GM19463 (cell line): ENCODE data around the gene CFAP221.

Experiments
- ATAC-seq: cut with Tn5 transposase; IDR thresholded peaks from one replicate; pipeline ENCODE4 v1.9.1; 2021; ENCODE audit warnings: mild to moderate bottlenecking, moderate library complexity; ENCODE audit not compliant: unreplicated experiment

Gene CFAP221

DNA sequence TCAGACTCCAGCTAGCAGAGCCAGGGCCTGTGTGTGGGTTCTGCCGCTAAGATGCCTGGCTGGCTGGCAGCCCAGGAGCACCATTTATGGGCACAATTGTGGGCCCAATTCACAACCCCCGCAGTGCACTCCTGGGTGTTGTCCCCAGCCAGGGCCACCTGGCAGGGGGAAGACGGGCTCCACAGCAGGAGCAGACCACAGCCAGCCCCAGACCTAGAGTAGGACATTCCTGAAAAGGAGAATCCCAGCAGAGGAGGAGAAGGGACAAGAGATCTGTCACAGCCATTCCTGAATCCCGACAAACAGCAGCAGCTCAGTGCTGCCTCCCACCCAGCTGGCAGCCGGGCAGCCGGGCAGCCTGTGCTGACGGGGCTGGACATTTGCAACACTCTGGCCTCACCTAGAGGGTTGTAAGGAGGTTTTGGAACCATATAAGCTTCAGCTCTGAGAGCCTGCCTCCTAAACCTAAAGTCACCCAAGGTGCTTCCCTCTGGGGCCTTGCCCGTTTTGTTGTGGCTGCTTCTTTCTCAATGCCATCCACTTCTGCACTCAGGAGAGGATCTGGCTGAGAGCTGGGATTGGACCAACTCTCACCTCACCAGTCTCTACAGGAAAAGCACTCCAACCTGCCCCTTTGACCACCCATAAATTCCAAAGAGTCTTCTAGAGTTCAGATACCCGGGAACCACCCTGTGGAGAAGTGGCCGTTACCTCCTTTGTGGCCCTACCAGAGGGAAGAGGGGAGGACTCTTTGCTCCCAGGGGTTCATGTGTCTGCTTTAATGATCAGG lies 130.7 kb downstream of the CFAP221 start:
- no peak for ATAC-seq

DNA sequence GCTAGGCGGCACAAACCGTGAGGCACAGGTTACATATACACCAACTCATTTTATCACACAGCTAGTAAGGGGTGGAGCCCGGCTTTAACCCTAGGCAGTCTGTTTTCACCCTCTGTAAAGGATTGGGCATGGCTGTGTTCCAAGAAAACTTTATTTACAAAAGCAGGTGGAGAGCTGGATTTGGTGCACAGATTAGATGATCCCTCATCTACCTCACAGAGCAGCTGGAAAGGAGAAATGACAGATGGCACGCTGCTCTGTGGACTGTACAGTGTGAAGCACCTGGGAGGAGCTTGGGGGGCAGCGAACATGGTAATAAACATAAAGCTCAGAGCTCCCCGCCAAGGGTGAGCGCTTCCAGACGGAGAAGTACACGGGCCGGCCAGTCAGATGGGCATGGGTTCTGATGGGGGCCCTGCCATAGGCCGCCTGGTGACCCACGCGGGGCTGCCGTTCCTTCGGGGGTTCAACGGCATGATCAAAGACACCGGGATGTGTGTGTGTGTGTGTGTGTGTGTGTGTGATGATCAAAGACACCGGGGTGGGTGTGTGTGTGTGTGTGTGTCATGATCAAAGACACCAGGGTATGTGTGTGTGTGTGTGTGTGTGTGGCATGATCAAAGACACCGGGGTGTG lies 133.9 kb downstream of the CFAP221 start:
- ATAC-seq = no peak

DNA sequence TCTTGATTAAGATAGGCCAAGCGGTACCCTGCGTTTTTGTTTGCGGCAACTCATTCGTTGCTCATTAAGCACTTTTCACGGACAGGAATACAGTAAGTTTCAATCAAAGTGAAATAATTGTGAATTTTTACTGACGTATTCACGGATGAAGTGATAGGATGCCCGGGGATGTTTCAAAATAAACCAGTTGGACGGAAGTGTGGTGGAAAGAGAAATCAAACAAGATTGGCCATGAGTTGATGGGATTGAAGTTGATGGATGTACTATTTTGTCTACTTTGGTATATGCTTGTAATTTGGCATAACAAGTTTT lies 135.2 kb downstream of the CFAP221 start:
- no peak for ATAC-seq

DNA sequence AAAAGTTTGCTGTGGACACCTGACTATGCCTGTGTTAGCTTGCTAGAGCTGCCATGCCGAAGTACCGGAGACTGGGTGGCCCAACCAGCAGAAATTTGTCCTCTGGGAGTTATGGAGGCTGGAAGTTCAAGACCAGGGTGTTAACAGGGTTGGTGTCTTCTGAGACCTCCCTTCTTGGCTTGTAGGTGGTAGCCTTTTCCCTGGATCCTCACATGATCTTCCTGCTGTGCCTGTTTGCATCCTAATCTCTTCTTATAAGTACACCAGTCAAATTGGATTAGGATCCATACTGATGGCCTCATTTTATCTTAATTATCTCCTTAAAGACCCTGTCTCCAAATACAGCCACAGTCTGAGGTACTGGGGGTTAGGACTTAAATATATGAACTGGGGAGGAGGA lies 135.6 kb downstream of the CFAP221 start:
- ATAC-seq = no peak

DNA sequence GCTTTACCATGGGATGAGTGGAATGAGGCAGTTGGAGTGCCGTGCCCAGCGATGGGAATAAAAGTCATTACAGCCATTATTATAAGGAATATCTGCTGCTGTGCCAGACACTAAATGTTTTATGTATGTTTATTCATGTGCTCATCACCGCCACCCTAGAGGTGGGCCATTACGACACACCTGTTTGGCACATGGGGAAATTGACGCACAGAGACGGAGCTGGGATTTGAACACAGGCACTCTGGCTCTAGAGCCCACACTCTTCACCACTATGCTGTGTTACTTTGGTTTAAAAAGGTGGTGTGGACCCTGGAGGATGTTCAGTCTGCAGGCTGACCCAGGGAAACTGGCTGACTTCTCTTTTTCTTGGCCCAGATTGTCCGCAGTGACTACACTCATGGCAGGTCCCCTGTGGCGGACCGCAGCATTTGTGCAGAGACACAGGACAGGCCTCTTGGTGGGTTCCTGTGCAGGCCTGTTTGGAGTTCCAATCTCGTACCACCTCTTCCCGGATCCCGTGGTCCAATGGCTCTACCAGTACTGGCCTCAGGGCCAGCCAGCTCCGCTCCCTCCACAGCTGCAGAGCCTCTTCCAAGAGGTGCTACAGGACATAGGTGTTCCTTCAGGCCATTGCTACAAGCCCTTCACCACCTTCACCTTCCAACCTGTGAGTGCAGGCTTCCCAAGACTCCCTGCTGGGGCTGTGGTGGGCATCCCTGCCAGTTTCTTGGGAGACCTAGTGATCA lies 136.4 kb downstream of the CFAP221 start:
- no peak for ATAC-seq

DNA sequence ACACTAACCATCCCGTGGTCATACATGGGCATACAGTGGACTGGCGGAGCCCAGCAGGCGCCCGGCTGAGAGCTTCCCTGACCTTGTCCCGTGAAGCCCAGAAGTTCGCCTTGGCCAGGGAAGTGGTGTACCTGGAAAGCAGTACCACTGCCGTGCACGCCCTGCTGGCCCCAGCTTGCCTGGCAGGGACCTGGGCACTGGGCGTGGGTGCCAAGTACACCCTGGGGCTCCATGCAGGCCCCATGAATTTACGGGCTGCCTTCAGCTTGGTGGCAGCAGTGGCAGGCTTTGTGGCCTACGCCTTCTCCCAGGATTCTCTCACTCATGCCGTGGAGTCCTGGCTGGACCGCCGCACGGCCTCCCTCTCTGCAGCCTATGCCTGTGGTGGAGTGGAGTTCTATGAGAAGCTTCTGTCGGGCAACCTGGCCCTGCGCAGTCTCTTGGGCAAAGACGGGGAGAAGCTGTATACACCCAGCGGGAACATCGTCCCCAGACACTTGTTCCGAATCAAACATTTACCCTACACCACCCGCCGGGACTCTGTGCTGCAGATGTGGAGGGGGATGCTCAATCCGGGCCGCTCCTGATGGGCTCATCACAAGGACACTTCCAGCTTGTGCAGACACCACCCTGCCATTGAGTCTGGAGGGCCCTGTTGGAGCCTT lies 137.1 kb downstream of the CFAP221 start:
- ATAC-seq = no peak

DNA sequence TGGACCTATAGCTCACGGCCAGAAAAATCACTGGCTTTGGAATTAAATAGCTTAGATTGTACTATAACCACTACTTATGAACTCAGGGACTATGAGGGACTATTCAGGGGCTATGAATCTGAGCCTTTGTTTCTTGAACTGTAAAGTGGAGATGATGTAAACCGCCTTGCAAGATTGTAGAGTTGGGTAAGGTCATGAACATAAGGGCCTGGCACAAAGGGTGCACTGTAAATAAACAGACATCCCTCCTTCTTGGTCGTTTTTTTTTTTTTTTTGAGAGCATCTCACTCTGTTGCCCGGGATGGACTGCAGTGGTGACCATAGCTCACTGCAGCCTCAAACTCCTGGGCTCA lies 137.6 kb downstream of the CFAP221 start:
- ATAC-seq = no peak

DNA sequence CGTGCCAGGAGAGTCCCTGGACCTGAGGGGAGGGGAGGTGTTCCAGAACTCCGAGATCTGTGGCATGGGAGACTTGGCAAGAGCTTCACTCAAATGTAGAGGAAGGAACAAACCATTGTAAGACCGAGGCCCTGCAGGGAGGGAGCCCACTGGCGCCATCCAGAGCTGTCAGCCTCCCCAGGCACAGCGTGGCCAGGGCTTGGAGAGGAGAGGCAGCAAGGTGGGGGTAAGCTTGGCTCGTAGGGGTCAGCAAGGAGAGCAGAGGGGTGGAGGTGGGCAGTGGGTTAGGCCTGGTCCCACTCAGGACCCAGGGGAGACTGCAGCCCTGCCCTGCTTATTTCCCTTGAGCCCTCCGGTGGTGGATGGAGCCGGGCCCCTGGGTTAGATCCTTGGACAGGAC lies 138.3 kb downstream of the CFAP221 start:
- no peak for ATAC-seq

DNA sequence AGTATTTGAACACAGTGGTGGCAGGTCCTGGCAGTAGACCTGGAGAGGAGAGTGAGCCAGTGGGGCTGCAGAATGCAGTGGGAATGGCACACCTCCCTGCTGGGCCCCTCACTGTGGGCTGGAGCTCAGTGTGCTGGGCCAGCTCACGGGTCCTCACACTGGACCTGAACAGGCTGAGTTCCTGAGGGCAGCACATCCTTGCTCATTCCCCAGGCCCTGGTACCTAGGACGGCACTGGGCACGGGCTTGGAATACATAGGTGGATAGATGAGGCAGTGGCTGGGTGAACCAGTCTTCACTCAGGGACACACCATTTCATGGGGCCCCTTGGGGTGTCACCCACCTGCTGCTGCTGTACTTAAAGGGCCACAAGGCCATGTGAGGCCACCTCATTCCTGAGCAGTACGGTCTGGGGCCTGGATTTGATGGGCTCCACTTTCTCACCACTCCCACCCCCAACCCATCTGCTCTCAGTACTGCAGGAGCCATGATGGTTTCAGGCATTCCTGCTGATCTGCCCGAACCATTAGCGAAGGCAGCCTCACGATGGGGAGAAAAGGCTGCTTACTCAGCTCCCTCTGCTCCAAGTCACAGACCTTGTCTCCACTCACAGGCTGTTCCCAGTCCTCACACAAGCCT lies 138.9 kb downstream of the CFAP221 start:
- ATAC-seq = no peak

DNA sequence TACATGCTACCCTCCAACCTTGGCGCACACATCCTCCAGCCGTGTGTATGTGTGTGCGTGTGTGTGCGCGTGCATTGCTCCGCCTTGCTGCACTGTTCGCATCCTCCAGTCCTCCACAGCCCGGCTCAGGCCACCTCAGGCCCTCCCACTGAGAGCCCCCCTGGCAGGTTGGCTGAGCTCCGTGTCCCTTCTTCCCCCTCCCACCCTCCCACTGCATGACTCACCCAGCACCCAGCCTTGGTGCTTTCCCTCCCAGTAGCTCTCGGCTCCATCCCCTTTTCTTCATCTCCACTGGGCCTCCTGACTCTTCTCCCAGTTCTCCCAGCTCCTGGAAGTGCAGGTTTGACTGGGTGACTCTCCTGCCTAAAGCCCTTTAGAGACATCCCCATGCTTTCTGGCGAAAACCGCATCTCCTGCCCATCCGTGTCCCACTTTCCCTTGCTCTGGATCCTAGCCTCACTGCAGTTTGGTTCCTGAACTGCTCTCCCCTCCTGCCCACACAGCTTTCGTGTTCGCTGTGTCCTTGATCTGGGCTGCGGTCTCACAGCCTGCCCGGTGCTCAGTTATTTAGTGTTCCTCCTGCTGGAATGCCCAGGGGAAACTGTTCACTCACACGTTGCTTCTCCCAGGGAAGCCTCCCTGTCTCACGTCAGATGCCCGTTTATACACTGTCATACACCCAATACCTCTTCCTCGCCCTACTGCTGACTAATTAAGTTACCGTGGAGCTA lies 139.6 kb downstream of the CFAP221 start:
- ATAC-seq = no peak

DNA sequence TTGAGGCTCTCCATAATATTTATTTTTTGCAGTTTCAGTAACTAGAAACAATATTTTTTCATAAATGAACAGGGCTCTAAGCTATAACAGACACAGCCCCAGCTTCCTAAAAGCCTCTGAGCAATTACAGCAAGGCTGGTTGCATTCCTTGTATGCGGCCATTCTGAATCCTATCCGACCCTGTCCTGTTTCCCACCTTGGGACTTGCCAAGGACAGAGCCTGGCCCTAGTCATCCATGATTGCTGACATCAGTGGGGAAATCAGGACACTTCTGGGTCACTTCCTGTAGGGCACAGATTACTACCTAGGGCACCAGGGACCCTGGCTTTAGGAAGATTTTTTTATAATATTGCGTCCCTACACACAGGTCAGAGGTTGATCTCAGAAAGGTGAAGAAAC lies 140.3 kb downstream of the CFAP221 start:
- no peak for ATAC-seq

DNA sequence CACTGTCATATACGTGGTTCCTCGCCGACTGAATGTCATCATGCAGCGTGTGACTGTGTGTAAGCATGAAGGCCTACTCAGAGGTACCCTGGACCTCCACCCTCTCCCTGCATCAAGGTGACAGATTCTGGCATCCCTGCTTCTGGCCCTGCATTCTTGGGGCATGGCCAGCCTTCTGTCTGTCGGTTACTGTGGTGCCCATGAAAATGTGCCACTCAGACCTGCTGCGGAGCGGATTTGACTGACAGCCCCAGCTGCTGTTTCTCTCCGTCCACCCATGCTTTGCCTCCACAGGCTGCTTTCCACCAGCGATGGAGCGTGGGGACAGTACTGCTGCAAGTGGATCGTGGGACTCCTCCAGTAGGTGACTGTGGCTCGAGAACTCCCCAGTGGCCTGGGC lies 144.4 kb downstream of the CFAP221 start:
- no peak for ATAC-seq

DNA sequence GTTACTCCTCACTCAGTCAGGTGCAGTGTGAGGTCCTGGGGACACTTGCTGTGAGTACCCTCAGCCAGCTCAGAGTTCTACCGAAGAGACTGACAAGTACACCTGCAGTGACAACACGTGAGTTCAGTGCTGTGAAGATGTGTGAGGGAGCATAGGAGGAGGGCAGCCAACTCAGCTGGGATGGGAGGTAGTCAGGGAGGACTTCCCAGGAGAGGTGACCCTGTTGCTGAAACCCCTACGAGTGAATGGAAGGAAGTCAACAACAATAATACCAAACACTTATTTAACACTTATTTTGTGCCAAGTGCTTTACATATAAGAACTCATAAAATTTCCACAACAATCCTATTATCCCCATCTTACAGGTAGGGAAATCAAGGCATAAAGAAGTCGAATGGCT lies 145.0 kb downstream of the CFAP221 start:
- ATAC-seq = no peak

DNA sequence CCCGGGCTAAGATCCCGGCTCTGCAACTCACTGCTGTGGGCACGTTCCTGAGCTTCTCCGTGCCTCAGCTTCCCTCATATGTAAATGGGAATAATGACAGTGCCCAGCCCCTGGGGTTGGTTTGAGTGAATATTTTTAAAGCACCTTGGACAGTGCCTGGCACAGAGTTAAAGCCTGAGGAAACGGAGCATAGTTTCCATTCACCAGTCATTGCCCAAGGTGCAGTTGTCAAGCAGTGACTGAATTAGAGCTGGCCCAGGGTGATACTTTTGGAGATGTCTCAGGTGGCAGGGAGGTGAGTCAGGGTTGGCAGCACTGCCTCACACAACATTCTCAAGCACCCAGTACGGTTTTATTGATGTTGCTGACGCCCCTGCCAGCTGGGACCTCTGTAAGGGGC lies 146.9 kb downstream of the CFAP221 start:
- ATAC-seq = no peak

DNA sequence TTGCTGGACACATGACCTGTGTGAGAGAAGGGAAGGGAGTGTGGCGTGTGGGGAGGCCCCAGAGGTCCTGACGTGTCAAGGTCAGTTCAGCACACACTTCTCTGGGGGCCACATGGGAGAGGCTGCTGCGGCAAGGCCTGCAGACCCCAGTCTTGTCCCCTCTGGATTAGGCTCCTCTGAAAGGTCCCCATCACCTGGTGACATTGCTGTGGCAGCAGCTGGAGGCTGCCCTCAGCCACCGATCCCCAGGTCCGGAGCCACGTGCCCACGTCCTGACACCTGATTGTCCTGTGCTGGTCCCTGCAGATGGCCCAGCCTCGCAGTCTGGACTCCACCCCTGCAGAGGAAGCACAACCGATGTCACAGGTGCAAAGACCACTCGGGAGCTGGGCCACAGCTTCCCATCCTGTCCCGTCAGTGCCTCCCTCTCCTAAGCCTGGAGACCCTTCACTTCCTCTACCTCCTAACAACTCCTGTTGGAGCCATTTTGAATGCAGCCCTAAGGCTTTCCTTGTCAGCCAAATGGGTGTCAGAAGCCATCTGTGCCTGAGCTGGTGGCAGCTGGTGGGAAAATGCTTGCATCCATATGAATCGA lies 147.5 kb downstream of the CFAP221 start:
- no peak for ATAC-seq

DNA sequence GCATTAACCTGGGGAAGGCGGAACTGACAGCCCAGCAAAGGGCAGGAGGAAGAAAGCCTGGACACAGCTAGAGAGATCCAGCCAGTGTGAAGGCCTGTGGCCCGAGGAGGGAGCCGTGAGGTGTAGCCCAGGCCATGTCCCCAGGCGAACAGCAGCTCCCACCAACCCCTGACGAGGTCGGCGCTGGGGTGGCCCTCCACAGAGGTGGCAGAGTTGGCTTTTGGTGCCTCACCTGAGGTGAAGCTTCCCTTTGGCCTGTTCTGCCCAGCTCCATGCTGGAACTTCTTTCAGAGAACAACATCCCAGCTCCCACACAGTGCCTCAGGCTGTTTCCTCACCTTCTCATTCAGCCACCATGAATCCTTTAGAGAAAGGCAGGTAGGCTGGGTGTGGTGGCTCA lies 148.1 kb downstream of the CFAP221 start:
- no peak for ATAC-seq

DNA sequence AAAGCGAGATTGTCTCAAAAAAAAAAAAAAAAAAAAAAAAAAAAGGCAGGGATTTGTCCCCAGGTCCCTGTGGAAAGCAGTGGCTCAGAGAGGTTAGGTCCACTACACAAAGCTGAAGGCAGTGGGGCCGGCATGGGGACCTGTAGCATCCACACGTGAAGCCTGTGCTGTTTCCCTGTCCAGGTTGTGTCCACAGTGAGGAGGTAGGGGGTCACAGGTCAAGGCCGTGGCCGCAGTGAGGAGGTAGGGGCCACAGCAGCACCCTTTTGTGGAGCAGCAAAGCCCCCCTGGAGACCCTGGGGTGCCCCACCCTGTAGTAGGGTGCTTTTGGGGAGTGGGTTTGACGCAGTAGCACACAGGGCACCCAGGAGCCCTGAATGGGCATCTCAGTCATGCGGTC lies 148.7 kb downstream of the CFAP221 start:
- no peak for ATAC-seq

DNA sequence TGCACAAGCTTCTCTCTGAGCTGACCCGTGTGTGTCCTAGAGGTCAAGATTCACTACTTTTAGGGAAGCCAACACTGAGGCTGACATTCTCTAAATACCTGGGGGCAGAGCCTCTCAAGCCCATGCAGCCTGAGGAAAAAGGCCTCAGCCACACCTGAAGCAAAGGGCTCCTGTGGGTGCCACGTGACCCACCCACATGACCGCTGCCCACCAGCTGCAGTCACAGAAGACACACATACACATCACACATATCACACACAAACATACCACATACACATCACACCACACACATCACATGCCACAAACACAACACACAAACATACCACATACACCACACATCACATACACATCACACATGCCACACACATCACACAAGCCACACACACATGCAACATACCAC lies 149.3 kb downstream of the CFAP221 start:
- no peak for ATAC-seq

DNA sequence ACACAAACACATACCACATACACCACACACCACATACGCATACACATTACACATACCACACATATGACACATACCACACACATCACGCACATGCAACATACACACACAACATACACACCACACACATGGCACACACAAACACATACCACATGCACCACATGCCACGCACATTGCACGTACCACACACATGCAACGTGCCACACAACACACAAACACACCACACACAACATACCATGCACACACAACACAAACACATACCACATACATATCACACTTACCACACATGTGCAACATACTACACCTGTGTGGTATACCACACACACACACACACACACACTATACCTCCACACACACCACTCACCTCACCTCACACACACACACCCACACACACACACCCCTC lies 149.7 kb downstream of the CFAP221 start:
- no peak for ATAC-seq

DNA sequence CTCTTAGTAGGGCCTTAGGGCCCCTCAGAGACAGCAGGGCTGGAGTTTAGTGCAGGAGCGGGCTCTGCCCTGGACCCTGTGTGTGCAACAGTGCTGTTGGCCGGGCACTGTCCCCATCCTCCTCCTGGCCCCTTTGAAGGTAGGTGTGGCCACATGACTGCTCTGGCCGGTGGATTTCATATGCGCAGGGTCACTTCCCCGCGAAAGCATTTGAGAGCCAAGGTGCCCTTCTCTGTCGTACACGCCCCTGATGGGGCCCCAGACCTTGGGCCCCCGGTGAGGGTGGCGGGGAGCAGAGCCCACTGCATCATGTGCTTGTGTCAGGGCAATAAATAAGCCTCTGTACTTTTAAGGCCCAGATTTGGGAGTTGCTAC lies 150.2 kb downstream of the CFAP221 start:
- no peak for ATAC-seq
